Cardiac fibroblast (primary cell): ENCODE data around the gene SLC28A1.

ENCODE experiments used
- DNase-seq, 2 donors: peaks; one replicate each; pipeline versions ENCODE4 v3.0.0 to v3.0.0-alpha.2; 2010; ENCODE audit warnings: low read depth in 2 of 2
- H3K4me3 ChIP-seq, 2 donors: replicated peaks in 1 of 2; 1 replicate in 1 of 2; 2 replicates in 1 of 2; pipeline ENCODE4 v1.5.1; 2011; ENCODE audit warnings: low read depth in 2 of 2, low read length in 2 of 2, mild to moderate bottlenecking in 2 of 2, moderate library complexity in 1 of 2
- CTCF ChIP-seq: IDR thresholded peaks from one replicate; pipeline ENCODE4 v1.5.1; 2011; ENCODE audit warnings: low read depth, mild to moderate bottlenecking, low read length, inconsistent platforms

Gene SLC28A1

GRCh38 chr15:84905016-84905916 lies 20.8 kb downstream of the SLC28A1 start:
- H3K4me3 ChIP-seq: no peak overlapping the region
- no peak for DNase-seq
- no peak for TF ChIP-seq CTCF

- no peak overlapping the region for H3K4me3 ChIP-seq
- no peak for DNase-seq
- no peak for TF ChIP-seq CTCF
Measured at GRCh38 chr15:84907731-84908130, 23.3 kb downstream of the SLC28A1 start.

DNA sequence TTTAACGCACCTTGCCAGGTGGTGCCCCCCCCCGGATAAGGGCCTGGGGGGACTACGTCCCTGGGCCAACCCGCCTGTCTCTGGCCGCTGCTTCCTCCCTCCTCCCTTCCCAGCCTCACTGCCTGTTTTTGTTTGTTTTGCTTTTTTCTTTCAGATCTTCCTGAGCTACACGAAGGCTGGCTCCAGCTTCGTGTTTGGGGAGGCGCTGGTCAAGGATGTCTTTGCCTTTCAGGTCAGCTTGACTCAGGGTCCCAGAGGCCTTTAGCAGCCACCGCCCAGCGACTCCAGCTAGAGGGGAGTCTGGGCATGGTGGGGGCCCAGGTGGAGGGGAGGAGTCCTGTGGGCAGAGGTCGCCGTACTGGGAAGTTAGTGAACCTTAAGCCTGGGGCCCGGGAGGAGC lies 24.1 kb downstream of the SLC28A1 start:
- TF ChIP-seq CTCF: no peak
- no peak for DNase-seq

DNA sequence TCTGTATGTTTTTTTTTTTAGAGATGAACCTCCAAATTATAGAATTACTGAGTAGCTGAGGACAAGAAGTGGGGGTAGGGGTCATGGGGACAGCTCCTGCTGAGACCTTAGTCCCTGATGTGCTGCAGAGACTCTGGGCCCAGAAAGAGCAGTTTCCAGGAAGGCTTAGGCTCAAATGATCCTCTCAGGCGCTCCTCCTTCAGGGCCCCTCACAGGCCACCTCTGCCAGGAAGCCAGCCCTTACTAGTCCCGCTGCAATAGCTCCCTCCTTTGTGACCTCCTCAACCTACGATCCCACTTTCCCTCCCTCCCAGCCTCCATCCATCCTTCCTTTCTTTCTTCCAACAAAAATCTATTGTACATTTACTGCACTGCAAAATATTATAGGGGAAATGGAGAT lies 24.6 kb downstream of the SLC28A1 start:
- TF ChIP-seq CTCF: no peak
- no peak for DNase-seq
- H3K4me3 ChIP-seq: no peak overlapping the region

More for the DNA sequence above, 24.1 kb downstream of the SLC28A1 start:
- no peak overlapping the region for H3K4me3 ChIP-seq

DNA sequence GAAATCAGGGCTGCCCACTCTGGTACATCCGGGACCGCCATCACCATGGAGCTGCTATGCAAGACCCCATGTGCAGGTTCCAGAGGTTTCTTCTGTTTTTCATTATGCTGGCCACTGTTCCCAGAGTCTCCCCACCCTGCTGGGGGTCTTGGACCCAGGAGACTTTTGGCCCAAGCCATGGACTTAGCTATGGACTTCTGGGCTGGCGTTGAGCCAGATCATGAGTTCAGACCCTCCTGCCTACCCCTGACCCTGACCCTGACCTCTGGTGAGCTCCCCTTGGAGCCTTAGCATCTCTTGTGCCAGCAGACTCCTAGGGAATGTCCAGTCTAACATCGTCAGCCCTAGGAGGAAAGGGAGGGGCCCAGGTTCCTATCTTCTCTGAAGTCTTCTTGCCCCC lies 25.3 kb downstream of the SLC28A1 start:
- DNase-seq: no peak
- H3K4me3 ChIP-seq: no peak overlapping the region
- no peak for TF ChIP-seq CTCF

- TF ChIP-seq CTCF: no peak
- no peak for DNase-seq
- no peak overlapping the region for H3K4me3 ChIP-seq
Measured at GRCh38 chr15:84910928-84911623, 26.6 kb downstream of the SLC28A1 start.
